Erythroblast (primary cell): Measurements from ENCODE around the gene BCAP31.

Source experiments
- GATA1 ChIP-seq: IDR thresholded peaks from 2 replicates; pipeline ENCODE4 v1.6.1; 2011; ENCODE audit warnings: low read depth, mild to moderate bottlenecking, control low read depth, low read length, moderate library complexity
- POLR2A ChIP-seq: IDR thresholded peaks from 2 replicates; pipeline ENCODE4 v1.6.1; 2011; ENCODE audit warnings: mild to moderate bottlenecking, low read length

DNA sequence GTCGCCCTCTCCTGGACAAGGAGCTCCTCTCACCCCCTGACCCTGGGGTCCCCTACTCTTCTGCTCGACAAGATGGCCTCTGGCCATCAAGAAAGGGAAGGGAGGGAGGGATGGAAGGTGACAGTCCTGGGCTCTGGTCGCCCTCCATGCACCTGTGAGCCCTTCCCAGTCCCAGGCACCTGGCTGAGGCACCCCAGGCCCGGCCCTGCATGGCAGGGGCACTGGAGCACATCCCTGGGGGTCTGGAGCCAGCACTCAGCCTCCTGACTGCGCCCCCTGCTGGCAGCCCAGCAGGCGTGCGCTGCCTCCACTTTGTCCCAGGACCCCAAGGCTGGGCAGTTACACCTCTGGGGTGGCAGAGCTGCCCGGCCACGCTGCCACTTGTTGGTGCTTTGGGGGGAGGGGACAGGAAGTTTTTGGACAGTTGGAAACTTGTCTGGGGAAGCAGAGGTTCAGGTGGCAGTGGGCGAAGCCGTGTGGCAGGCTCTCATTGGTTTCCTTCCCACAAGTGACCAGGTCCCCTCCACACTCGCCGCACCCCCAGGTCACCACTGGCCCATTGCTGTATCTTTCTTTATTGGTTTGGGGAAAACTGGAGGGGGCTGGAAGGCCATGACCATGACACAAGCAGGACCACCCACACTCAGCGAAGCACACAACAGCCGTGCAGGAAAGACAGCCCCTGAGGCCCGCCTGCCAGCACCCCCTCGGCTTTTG is 54.9 kb downstream of the BCAP31 start:
- TF ChIP-seq POLR2A, result no peak
- TF ChIP-seq GATA1, result no peak
